Keratinocyte (primary cell): ENCODE results near the gene FOXK1. TPM values are rescaled to one million over a fixed set of nuclear protein-coding genes. Genes with fewer than 3 reads are reported as not detected.

Source experiments
- DNase-seq: peaks from one replicate; pipeline ENCODE4 v3.0.0-alpha.2; 2011; ENCODE audit warnings: low read depth, missing footprints, low spot score
- FAIRE-seq: peaks from 2 replicates; lab custom pipeline; 2011; peaks lifted over from hg19 to GRCh38; lab: Jason Lieb, UNC
- H2AFZ ChIP-seq: 2 replicates; pipeline ENCODE4 v1.6.0; 2012; ENCODE audit warnings: low read length, control low read depth, inconsistent platforms; ENCODE audit not compliant: control insufficient read depth
- H3K27ac ChIP-seq: 2 replicates; pipeline ENCODE4 v1.5.1; 2011; ENCODE audit warnings: low read length; ENCODE audit not compliant: control insufficient read depth, insufficient read depth
- H3K27me3 ChIP-seq: 3 replicates; pipeline ENCODE4 v1.6.0; 2011; ENCODE audit warnings: low read length; ENCODE audit not compliant: control insufficient read depth, insufficient read depth; ENCODE audit errors: extremely low read depth
- H3K36me3 ChIP-seq, 2 experiments: 2 replicates in 1 of 2; 3 replicates in 1 of 2; pipeline ENCODE4 v1.5.1; 2011; ENCODE audit warnings: low read length in 2 of 2, mild to moderate bottlenecking in 1 of 2; ENCODE audit not compliant: control insufficient read depth in 2 of 2, insufficient read depth in 2 of 2; ENCODE audit errors: extremely low read depth in 1 of 2
- H3K4me1 ChIP-seq: 3 replicates; pipeline ENCODE4 v1.5.1; 2011; ENCODE audit warnings: low read length; ENCODE audit not compliant: control insufficient read depth, insufficient read depth; ENCODE audit errors: extremely low read depth
- H3K4me2 ChIP-seq: 3 replicates; pipeline ENCODE4 v1.6.0; 2011; ENCODE audit warnings: low read depth, low read length; ENCODE audit not compliant: control insufficient read depth, insufficient read depth; ENCODE audit errors: extremely low read depth
- H3K4me3 ChIP-seq, 3 experiments: fragments of 200-600 bp in 1 of 3; sonication (generic) in 1 of 3; 2 replicates in 2 of 3; 3 replicates in 1 of 3; pipeline ENCODE4 v1.5.1; 2011 to 2016; ENCODE audit warnings: low read length in 3 of 3, mild to moderate bottlenecking in 3 of 3, control low read depth in 2 of 3, inconsistent platforms in 1 of 3, low read depth in 1 of 3, mixed read lengths in 1 of 3, mixed run types in 1 of 3, moderate library complexity in 1 of 3; ENCODE audit not compliant: control insufficient read depth in 2 of 3, insufficient read depth in 2 of 3; ENCODE audit errors: extremely low read depth in 1 of 3
- H3K79me2 ChIP-seq: 2 replicates; pipeline ENCODE4 v1.6.0; 2012; ENCODE audit warnings: low read length; ENCODE audit not compliant: control insufficient read depth, insufficient read depth
- H3K9ac ChIP-seq: 3 replicates; pipeline ENCODE4 v1.6.0; 2011; ENCODE audit warnings: low read length; ENCODE audit not compliant: control insufficient read depth, insufficient read depth; ENCODE audit errors: extremely low read depth
- H3K9me1 ChIP-seq: 3 replicates; pipeline ENCODE4 v1.6.0; 2011; ENCODE audit warnings: low read length; ENCODE audit not compliant: control insufficient read depth, insufficient read depth; ENCODE audit errors: extremely low read depth
- H3K9me3 ChIP-seq: 2 replicates; pipeline ENCODE4 v1.5.1; 2012; ENCODE audit warnings: low read depth, low read length; ENCODE audit not compliant: control insufficient read depth
- H4K20me1 ChIP-seq: 3 replicates; pipeline ENCODE4 v1.6.0; 2011; ENCODE audit warnings: low read length; ENCODE audit not compliant: control insufficient read depth, insufficient read depth; ENCODE audit errors: extremely low read depth
- CTCF ChIP-seq, 3 experiments: IDR thresholded peaks in 1 of 3; conservative IDR thresholded peaks in 1 of 3; optimal IDR thresholded peaks in 1 of 3; 2 replicates in 2 of 3; 3 replicates in 1 of 3; pipeline versions ENCODE3 to v1.5.1; 2011; ENCODE audit warnings: low read length in 3 of 3, mild to moderate bottlenecking in 3 of 3, moderate library complexity in 2 of 3, control low read depth in 1 of 3, inconsistent platforms in 1 of 3; ENCODE audit not compliant: insufficient read depth in 2 of 3; ENCODE audit errors: extremely low read depth in 1 of 3
- EZH2 ChIP-seq: IDR thresholded peaks from one replicate; pipeline ENCODE4 v1.6.1; 2012; ENCODE audit warnings: inconsistent platforms, mild to moderate bottlenecking, low read length, moderate library complexity
- dilution Hi-C: fragments of 300-500 bp; cut with MboI; formaldehyde crosslinking; loops from one replicate; pipeline ENCODE4 v1.7.0; 2020; ENCODE audit warnings: low sequenced_read_pairs; ENCODE audit not compliant: extremely low pct_ligation_motif_present
- polyA plus RNA-seq, 5 experiments: library from polyadenylated mRNA; depleted of rRNA in 3 of 5; stranded (reverse) in 3 of 5; stranded (forward) in 1 of 5; unstranded in 1 of 5; fragments of >200 nt; gene quantifications; 1 replicate in 1 of 5; 2 replicates in 3 of 5; 3 replicates in 1 of 5; pipeline versions ENCODE4 v1.2.1 to v1.2.3, GENCODE V29; 2011 to 2012; ENCODE audit warnings: missing spikeins in 2 of 5, low read depth in 1 of 5, low replicate concordance in 1 of 5

Gene FOXK1
- polyA plus RNA-seq, 1 donor (not counting 4 experiments of a cell fraction or from before 2014, with no cell fraction given), result 4.4 TPM

DNA sequence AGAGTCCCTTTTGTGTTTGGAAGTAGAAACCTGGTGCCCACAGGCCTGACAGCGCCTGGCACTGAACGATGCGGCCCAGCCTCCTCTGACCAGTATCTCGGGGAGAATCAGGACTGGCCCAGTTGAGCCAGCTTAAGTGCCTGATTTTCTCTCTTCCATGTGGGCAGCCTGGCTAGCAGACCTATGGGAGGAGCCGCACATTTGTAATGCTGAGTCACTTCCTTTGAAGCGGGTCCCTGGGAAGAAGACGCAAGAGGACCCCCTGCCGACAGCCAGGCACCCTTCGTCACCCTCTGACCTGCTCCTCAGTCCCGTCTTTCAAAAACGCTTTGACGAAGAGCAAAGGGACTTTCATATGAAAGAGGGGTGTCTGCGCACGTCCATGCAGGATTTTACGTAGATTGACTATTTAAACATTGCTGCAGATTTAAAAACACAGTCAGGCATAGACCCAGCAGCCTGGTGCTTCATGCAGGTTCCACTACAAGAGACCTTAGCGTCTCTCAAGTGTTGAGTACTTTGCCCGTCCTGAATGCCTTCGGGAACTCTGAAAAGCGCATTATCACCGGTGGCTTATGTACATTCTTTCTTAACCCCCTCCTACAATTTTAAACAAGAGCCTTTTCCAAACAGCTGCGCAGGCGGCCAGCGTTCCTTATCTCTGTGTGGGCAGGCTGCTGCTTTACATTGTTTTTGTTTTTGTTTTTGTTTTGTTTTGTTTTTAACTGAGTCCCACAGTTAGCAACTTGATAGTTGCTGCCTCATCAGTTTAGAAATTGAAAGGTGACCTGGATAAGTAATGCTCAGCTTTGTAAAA, 56.8 kb downstream of the FOXK1 start:
- H3K27ac ChIP-seq, result no peak overlapping the region
- no peak overlapping the region for H2AFZ ChIP-seq
- peaks cover 57% of the 10 kb centered on the region for H3K79me2 ChIP-seq
- H3K9ac ChIP-seq, result no peak overlapping the region
- no peaks in the 10 kb centered on the region for H3K9me3 ChIP-seq
- TF ChIP-seq EZH2 (no peak), CTCF (optimal IDR thresholded peaks at IDR 0.05 in 1 of 3, IDR thresholded peaks at IDR 0.05 in 1 of 3, conservative IDR thresholded peaks at IDR 0.05 in 1 of 3; ENCODE audit: extremely low read depth in 1 of 3, insufficient read depth in 2 of 3, low read length in 3 of 3) (no peak)
- no peak for FAIRE-seq
- H4K20me1 ChIP-seq, result peaks cover 8% of the 10 kb centered on the region
- H3K4me2 ChIP-seq, result no peak overlapping the region
- H3K9me1 ChIP-seq, result no peaks in the 10 kb centered on the region
- no peak overlapping the region for H3K4me3 ChIP-seq
- H3K27me3 ChIP-seq, result no peaks in the 10 kb centered on the region
- no peak for DNase-seq
- peaks cover 10 to 16% of the 10 kb centered on the region in 2 experiments for H3K36me3 ChIP-seq
- dilution Hi-C loops, result no loop called here
- peaks cover 6% of the 10 kb centered on the region for H3K4me1 ChIP-seq

DNA sequence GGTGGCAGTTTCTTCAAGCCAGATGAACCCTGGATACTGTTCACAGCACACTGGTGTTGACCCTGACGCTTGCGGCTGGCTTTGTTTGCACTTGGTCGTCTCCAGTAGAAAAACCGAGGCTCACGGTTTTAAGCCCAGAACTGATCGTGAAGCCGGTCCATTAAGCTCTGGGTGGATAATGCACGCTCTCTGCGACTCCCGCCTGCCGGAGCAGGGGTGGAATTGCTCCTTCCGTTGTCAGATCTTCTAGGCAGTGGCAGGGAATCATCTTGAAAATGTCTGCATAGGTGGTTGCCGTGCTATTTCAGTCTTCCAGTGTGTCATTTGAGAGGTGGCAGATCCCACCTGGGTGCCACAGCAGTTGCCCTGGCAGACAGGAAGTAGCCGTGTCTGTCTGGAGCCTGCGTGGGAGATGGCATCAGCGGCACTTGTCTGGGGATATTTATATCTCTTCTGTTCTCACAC, 57.5 kb downstream of the FOXK1 start:
- dilution Hi-C loops, result no loop called here
- Histone ChIP-seq H3K79me2 (peaks cover 50% of the 10 kb centered on the region), H3K27me3 (no peaks in the 10 kb centered on the region), H3K9me3 (no peaks in the 10 kb centered on the region), H3K4me3 (no peak overlapping the region), H2AFZ (no peak overlapping the region), H3K9ac (no peak overlapping the region), H3K4me2 (no peak overlapping the region), H4K20me1 (peaks cover 8% of the 10 kb centered on the region), H3K4me1 (peaks cover 12% of the 10 kb centered on the region), H3K36me3 (peaks cover 10 to 16% of the 10 kb centered on the region in 2 experiments), H3K9me1 (no peaks in the 10 kb centered on the region), H3K27ac (no peak overlapping the region)
- DNase-seq, result no peak
- no peak for TF ChIP-seq CTCF (optimal IDR thresholded peaks at IDR 0.05 in 1 of 3, IDR thresholded peaks at IDR 0.05 in 1 of 3, conservative IDR thresholded peaks at IDR 0.05 in 1 of 3; ENCODE audit: extremely low read depth in 1 of 3, insufficient read depth in 2 of 3, low read length in 3 of 3)
- TF ChIP-seq EZH2, result no peak
- FAIRE-seq, result no peak
